KMS-11 (cell line): Measurements from ENCODE around the gene C1GALT1C1.

Source experiments
- H2AFZ ChIP-seq: fragments of 200-600 bp; sonication (generic); 2 replicates; pipeline ENCODE4 v1.6.1; 2016; ENCODE audit warnings: antibody characterized with exemption, mixed run types, low read depth
- H3K27ac ChIP-seq: fragments of 200-600 bp; sonication (generic); 2 replicates; pipeline ENCODE4 v1.6.1; 2016; ENCODE audit warnings: mild to moderate bottlenecking, mixed run types
- H3K27me3 ChIP-seq: fragments of 200-600 bp; sonication (generic); 2 replicates; pipeline ENCODE4 v1.6.1; 2017; ENCODE audit warnings: mild to moderate bottlenecking, low read depth, mixed run types, moderate library complexity; ENCODE audit not compliant: insufficient read depth
- H3K36me3 ChIP-seq: fragments of 200-600 bp; sonication (generic); 2 replicates; pipeline ENCODE4 v1.6.1; 2017; ENCODE audit warnings: mild to moderate bottlenecking, mixed run types; ENCODE audit not compliant: insufficient read depth
- H3K4me1 ChIP-seq: fragments of 200-600 bp; sonication (generic); 2 replicates; pipeline ENCODE4 v1.6.1; 2016; ENCODE audit warnings: mild to moderate bottlenecking, low read depth, mixed run types; ENCODE audit not compliant: poor library complexity, severe bottlenecking
- H3K4me2 ChIP-seq: fragments of 200-600 bp; sonication (generic); 2 replicates; pipeline ENCODE4 v1.7.0; 2016; ENCODE audit warnings: mild to moderate bottlenecking, mixed run types
- H3K4me3 ChIP-seq: fragments of 200-600 bp; sonication (generic); IDR thresholded peaks from 2 replicates; pipeline ENCODE4 v1.6.1; 2017; ENCODE audit warnings: low read depth, low read length, mixed read lengths; ENCODE audit not compliant: insufficient read depth
- H3K79me2 ChIP-seq: fragments of 200-600 bp; sonication (generic); 2 replicates; pipeline ENCODE4 v1.6.1; 2016; ENCODE audit warnings: low read depth, mixed run types; ENCODE audit not compliant: insufficient read depth
- H3K9ac ChIP-seq: fragments of 200-600 bp; sonication (generic); 2 replicates; pipeline ENCODE4 v1.6.1; 2016; ENCODE audit warnings: mild to moderate bottlenecking, mixed run types
- H4K20me1 ChIP-seq: fragments of 200-600 bp; sonication (generic); 2 replicates; pipeline ENCODE4 v1.6.1; 2016; ENCODE audit warnings: mild to moderate bottlenecking, mixed run types; ENCODE audit not compliant: insufficient read depth
- TF ChIP-seq, protein P1 (sequence below): fragments of 200-600 bp; sonication (generic); conservative IDR thresholded peaks from 2 replicates; pipeline ENCODE4 v1.6.1; 2017; ENCODE audit warnings: low read depth, mild to moderate bottlenecking, antibody characterized with exemption, low read length, moderate library complexity, mixed read lengths

Gene C1GALT1C1

DNA sequence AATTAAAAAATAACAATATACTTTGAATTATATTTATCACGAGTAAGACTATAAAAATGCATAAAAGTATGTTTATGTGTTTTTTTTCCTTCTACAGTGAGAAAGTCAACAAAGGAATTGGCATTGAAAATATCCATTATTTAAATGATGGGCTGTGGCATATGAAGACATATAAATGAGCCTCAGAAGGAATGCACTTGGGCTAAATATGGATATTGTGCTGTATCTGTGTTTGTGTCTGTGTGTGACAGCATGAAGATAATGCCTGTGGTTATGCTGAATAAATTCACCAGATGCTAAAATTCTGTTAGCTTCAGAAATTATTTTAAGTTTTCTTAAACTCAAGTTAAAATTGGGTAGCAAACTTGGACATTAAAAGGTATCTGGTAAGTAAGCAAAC is 17.8 kb downstream of the C1GALT1C1 start:
- Histone ChIP-seq H3K4me3 (no peak overlapping the region), H3K4me1 (no peaks in the 10 kb centered on the region), H3K79me2 (no peaks in the 10 kb centered on the region), H3K27me3 (no peaks in the 10 kb centered on the region), H3K36me3 (no peaks in the 10 kb centered on the region), H3K4me2 (no peak overlapping the region), H3K27ac (no peak overlapping the region), H3K9ac (no peak overlapping the region), H4K20me1 (no peaks in the 10 kb centered on the region), H2AFZ (no peak overlapping the region)
- TF ChIP-seq, protein P1, sequence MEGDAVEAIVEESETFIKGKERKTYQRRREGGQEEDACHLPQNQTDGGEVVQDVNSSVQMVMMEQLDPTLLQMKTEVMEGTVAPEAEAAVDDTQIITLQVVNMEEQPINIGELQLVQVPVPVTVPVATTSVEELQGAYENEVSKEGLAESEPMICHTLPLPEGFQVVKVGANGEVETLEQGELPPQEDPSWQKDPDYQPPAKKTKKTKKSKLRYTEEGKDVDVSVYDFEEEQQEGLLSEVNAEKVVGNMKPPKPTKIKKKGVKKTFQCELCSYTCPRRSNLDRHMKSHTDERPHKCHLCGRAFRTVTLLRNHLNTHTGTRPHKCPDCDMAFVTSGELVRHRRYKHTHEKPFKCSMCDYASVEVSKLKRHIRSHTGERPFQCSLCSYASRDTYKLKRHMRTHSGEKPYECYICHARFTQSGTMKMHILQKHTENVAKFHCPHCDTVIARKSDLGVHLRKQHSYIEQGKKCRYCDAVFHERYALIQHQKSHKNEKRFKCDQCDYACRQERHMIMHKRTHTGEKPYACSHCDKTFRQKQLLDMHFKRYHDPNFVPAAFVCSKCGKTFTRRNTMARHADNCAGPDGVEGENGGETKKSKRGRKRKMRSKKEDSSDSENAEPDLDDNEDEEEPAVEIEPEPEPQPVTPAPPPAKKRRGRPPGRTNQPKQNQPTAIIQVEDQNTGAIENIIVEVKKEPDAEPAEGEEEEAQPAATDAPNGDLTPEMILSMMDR, result no peak

DNA sequence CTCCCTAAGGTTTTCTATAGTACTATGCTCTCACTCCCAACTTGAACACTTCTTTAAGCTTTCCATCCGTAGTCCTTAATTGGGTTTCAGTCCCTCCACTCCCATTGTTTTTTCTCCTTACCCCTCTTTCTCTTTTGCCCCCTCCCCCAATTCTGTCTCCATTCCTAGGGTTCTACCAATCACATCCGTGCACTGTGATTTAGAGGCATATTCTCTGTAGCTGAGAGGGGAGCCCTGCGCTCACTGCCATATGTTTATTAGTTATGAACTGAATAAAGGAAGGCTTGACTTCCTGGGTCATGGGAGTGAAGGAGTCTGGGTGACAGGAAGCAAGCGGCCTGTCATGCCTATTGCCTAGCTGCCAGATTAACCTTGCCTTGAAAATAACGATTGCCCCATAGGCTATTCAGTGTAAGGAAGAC is 25.5 kb downstream of the C1GALT1C1 start:
- Histone ChIP-seq H3K79me2 (peaks cover 15% of the 10 kb centered on the region; the same call in 1 of the 2 replicates), H3K4me3 (no peak overlapping the region), H3K4me1 (peaks cover 14% of the 10 kb centered on the region), H3K9ac (peak overlapping the region; percentile 86), H3K27me3 (no peaks in the 10 kb centered on the region), H3K27ac (peak overlapping the region; percentile 95), H4K20me1 (no peaks in the 10 kb centered on the region), H3K36me3 (no peaks in the 10 kb centered on the region), H2AFZ (peak overlapping the region; percentile 48; the same call in 1 of the 2 replicates), H3K4me2 (peak overlapping the region; percentile 95)
- TF ChIP-seq, protein P1, result no peak

DNA sequence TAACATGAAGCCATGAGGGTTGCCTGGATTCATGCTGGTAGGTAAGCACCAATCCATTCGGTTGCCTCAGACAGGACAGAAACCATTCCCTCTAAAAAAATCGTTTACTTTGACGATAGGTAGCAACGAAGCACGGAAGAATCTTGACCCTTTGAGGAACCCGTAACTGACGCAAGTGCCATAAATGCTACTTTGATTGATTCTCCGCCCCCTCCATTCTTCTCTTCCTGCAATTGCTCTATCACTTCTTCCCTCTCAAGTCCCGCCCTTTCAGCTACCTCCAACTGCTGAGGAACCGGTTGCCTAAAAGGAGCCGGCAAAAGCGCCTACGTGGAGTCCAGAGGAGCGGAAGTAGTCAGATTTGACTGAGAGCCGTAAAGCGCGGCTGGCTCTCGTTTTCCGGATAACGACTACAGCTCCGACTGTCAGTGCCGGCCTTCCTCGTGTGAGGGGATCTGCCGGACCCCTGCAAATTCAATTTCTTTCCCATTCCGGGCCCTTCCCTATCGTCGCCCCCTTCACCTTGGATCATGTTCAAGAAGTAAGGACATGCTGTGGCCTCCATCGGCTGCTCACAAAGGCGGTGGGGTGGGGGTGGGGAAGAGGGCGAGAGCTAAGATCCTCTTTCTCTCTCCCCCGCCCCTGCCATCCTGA is 26.0 kb downstream of the C1GALT1C1 start, which contains the start of gene MCTS1:
MCTS1 (plus strand) TSS at position 395 of the 654 bp plus-strand sequence; CDS start at position 531, 136 bp downstream.
- Histone ChIP-seq H3K4me2 (peak within 1 kb of the TSS; percentile 95), H3K79me2 (peaks cover 15% of the 10 kb centered on the region; the same call in 1 of the 2 replicates), H3K4me3 (no peak within 1 kb of the TSS), H4K20me1 (no peaks in the 10 kb centered on the region), H3K4me1 (peaks cover 14% of the 10 kb centered on the region), H3K36me3 (no peaks in the 10 kb centered on the region), H2AFZ (peak within 1 kb of the TSS; percentile 48; the same call in 1 of the 2 replicates), H3K27me3 (no peaks in the 10 kb centered on the region), H3K27ac (peak within 1 kb of the TSS; percentile 95), H3K9ac (peak within 1 kb of the TSS; percentile 86)
- TF ChIP-seq, protein P1, result no peak

DNA sequence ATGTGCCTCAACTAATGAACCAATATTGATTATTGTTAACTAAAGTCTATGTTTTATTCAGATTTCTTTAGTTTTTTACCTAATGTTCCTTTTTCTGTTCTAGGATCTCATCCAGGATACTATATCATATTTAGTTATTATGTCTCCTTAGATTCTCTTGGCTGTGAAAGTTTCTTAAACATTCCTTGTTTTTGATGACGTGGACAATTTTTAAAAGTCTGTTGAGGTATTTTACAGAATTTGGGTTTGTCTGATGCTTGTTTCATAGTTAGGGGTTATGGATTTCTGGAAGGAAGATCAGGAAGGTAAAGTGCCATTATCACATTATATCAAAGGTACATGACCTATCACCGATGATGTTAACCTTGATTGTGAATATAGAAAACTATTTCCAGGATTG is 44.2 kb downstream of the C1GALT1C1 start:
- H3K4me1 ChIP-seq, result no peaks in the 10 kb centered on the region
- TF ChIP-seq, protein P1, result no peak
- no peaks in the 10 kb centered on the region for H4K20me1 ChIP-seq
- no peak overlapping the region for H3K9ac ChIP-seq
- no peaks in the 10 kb centered on the region for H3K27me3 ChIP-seq
- no peaks in the 10 kb centered on the region for H3K36me3 ChIP-seq
- H3K79me2 ChIP-seq, result no peaks in the 10 kb centered on the region
- H2AFZ ChIP-seq, result no peak overlapping the region
- H3K4me2 ChIP-seq, result no peak overlapping the region
- no peak overlapping the region for H3K27ac ChIP-seq
- H3K4me3 ChIP-seq, result no peak overlapping the region
